ENCODE measurements around the gene PAQR5. TPM values are rescaled to one million over a fixed set of nuclear protein-coding genes. Genes with fewer than 3 reads are reported as not detected.

Gene PAQR5
- total RNA-seq, 1 experiment from 2014 or later, result 34.0 TPM

- Histone ChIP-seq H3K79me2 (ENCODE audit: insufficient read depth, low read length) (peaks cover 3% of the 10 kb centered on the region), H3K27me3 (ENCODE audit: insufficient read depth, low read length) (no peaks in the 10 kb centered on the region), H4K20me1 (ENCODE audit: insufficient read depth) (no peaks in the 10 kb centered on the region), H3K4me2 (ENCODE audit: low read length) (no peak overlapping the region), H3K27ac (ENCODE audit: low read depth, low read length) (no peak overlapping the region), H3K36me3 (ENCODE audit: control insufficient read depth in 1 of 2, insufficient read depth in 2 of 2, low read length in 2 of 2) (no peaks in the 10 kb centered on the region), H3K9ac (ENCODE audit: low read length) (no peak overlapping the region), H2AFZ (ENCODE audit: low read depth, low read length, poor library complexity, severe bottlenecking) (no peak overlapping the region), H3K4me1 (ENCODE audit: control insufficient read depth in 1 of 2, insufficient read depth in 2 of 2, low read length in 2 of 2) (peaks cover 0 to 8% of the 10 kb centered on the region in 2 experiments; a peak in 1 of 4 replicates), H3K9me3 (ENCODE audit: control insufficient read depth in 1 of 2, insufficient read depth in 1 of 2, low read depth in 1 of 2, low read length in 2 of 2) (no peaks in the 10 kb centered on the region), H3K4me3 (replicated peaks in 1 of 2; ENCODE audit: low read depth in 1 of 2, low read length in 2 of 2) (no peak overlapping the region), H3K9me2 (ENCODE audit: insufficient read depth) (no peaks in the 10 kb centered on the region)
- ATAC-seq (no peak), DNase-seq (ENCODE audit: low read depth, low spot score) (no peak)
- ChIA-PET CTCF (no interaction called here), RAD21 (ENCODE audit: low non-redundant PET in 1 of 2, low total read pairs in 2 of 2, uncharacterized antibody in 2 of 2, unreplicated experiment in 2 of 2) (no interaction called here), POLR2A (no interaction called here)
- intact Hi-C loops (cut with micrococcal nuclease), result no loop called here
- BruUV-seq (replicated peaks), result no TSS peak
- TF ChIP-seq EZH2phosphoT487 (IDR thresholded peaks at IDR 0.05; ENCODE audit: borderline replicate concordance) (no peak), CBX3 (IDR thresholded peaks at IDR 0.05; ENCODE audit: low read depth) (no peak), POLR2A (IDR thresholded peaks at IDR 0.05; ENCODE audit: borderline replicate concordance, extremely low read depth, insufficient read depth, insufficient read length) (no peak), SP1 (IDR thresholded peaks at IDR 0.05; ENCODE audit: low read depth) (no peak), SIN3A (IDR thresholded peaks at IDR 0.05; ENCODE audit: low read depth) (no peak), ELF1 (IDR thresholded peaks at IDR 0.05; ENCODE audit: borderline replicate concordance, low read depth) (no peak), YY1 (IDR thresholded peaks at IDR 0.05; ENCODE audit: extremely low read depth, insufficient replicate concordance, low read depth, low read length) (no peak), EZH2 (IDR thresholded peaks at IDR 0.05) (no peak), POLR2AphosphoS5 (IDR thresholded peaks at IDR 0.05; ENCODE audit: low read depth, low read length) (no peak), RAD21 (IDR thresholded peaks at IDR 0.05; ENCODE audit: low read depth) (no peak), FOSL1 (IDR thresholded peaks at IDR 0.05; ENCODE audit: low read depth) (no peak)
- TF ChIP-seq, protein P1, sequence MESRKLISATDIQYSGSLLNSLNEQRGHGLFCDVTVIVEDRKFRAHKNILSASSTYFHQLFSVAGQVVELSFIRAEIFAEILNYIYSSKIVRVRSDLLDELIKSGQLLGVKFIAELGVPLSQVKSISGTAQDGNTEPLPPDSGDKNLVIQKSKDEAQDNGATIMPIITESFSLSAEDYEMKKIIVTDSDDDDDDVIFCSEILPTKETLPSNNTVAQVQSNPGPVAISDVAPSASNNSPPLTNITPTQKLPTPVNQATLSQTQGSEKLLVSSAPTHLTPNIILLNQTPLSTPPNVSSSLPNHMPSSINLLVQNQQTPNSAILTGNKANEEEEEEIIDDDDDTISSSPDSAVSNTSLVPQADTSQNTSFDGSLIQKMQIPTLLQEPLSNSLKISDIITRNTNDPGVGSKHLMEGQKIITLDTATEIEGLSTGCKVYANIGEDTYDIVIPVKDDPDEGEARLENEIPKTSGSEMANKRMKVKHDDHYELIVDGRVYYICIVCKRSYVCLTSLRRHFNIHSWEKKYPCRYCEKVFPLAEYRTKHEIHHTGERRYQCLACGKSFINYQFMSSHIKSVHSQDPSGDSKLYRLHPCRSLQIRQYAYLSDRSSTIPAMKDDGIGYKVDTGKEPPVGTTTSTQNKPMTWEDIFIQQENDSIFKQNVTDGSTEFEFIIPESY (IDR thresholded peaks at IDR 0.05; ENCODE audit: extremely low read depth, insufficient replicate concordance, low read length), result no peak
- TF ChIP-seq, protein P2, sequence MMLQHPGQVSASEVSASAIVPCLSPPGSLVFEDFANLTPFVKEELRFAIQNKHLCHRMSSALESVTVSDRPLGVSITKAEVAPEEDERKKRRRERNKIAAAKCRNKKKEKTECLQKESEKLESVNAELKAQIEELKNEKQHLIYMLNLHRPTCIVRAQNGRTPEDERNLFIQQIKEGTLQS (IDR thresholded peaks at IDR 0.05), result no peak
- TF ChIP-seq, protein P3, sequence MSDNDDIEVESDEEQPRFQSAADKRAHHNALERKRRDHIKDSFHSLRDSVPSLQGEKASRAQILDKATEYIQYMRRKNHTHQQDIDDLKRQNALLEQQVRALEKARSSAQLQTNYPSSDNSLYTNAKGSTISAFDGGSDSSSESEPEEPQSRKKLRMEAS (IDR thresholded peaks at IDR 0.05), result no peak
Observed at GRCh38 chr15:69315402-69316110, 16.8 kb downstream of the PAQR5 start.

Measured in HCT116 (cell line).